H9 (cell line): ENCODE results near the gene SORCS2. TPM values are rescaled to one million over a fixed set of nuclear protein-coding genes. Genes with fewer than 3 reads are reported as not detected.

ENCODE experiments used
- DNase-seq: peaks from one replicate; pipeline ENCODE4 v3.0.0-alpha.2; 2017
- H2AFZ ChIP-seq: one replicate; pipeline ENCODE4 v1.6.1; 2013; ENCODE audit warnings: mild to moderate bottlenecking, low read length, control low read depth, moderate library complexity
- H2AK5ac ChIP-seq: 2 replicates; pipeline ENCODE4 v1.6.1; 2013; ENCODE audit warnings: low read length, control low read depth, mixed read lengths; ENCODE audit not compliant: insufficient read length
- H2BK120ac ChIP-seq: one replicate; pipeline ENCODE4 v1.6.1; 2013; ENCODE audit warnings: low read depth, mild to moderate bottlenecking, low read length, control low read depth, inconsistent platforms; ENCODE audit not compliant: poor library complexity, severe bottlenecking
- H2BK12ac ChIP-seq: 2 replicates; pipeline ENCODE4 v1.6.1; 2013; ENCODE audit warnings: low read length, control low read depth, mixed read lengths, low read depth; ENCODE audit not compliant: insufficient read length
- H2BK15ac ChIP-seq: 2 replicates; pipeline ENCODE4 v1.6.1; 2013; ENCODE audit warnings: low read depth, low read length, control low read depth
- H2BK20ac ChIP-seq: one replicate; pipeline ENCODE4 v1.6.1; 2013; ENCODE audit warnings: low read depth, mild to moderate bottlenecking, low read length, control low read depth, inconsistent platforms; ENCODE audit not compliant: poor library complexity, severe bottlenecking
- H2BK5ac ChIP-seq: 2 replicates; pipeline ENCODE4 v1.6.1; 2013; ENCODE audit warnings: low read length, control low read depth, mixed read lengths; ENCODE audit not compliant: insufficient read length
- H3K14ac ChIP-seq: 2 replicates; pipeline ENCODE4 v1.6.1; 2013; ENCODE audit warnings: low read length, control low read depth; ENCODE audit not compliant: insufficient read depth
- H3K18ac ChIP-seq: 2 replicates; pipeline ENCODE4 v1.6.1; 2013; ENCODE audit warnings: low read depth, mild to moderate bottlenecking, mixed read lengths, low read length, control low read depth; ENCODE audit not compliant: insufficient read length
- H3K23ac ChIP-seq: 2 replicates; pipeline ENCODE4 v1.6.1; 2013; ENCODE audit warnings: low read length, control low read depth, mixed read lengths, low read depth; ENCODE audit not compliant: insufficient read length
- H3K23me2 ChIP-seq: 2 replicates; pipeline ENCODE4 v1.6.1; 2013; ENCODE audit warnings: low read depth, mild to moderate bottlenecking, mixed read lengths, low read length, control low read depth; ENCODE audit not compliant: insufficient read length, poor library complexity, severe bottlenecking
- H3K27ac ChIP-seq: 2 replicates; pipeline ENCODE4 v1.5.1; 2013; ENCODE audit warnings: low read length, control low read depth, mixed read lengths, low read depth; ENCODE audit not compliant: insufficient read length
- H3K27me3 ChIP-seq: 2 replicates; pipeline ENCODE4 v1.6.1; 2013; ENCODE audit warnings: low read length, control low read depth, inconsistent platforms; ENCODE audit not compliant: insufficient read depth
- H3K4ac ChIP-seq: 2 replicates; pipeline ENCODE4 v1.6.1; 2013; ENCODE audit warnings: low read depth, mild to moderate bottlenecking, control low read depth, inconsistent platforms, low read length, moderate library complexity
- H3K4me1 ChIP-seq: 2 replicates; pipeline ENCODE4 v1.6.1; 2013; ENCODE audit warnings: low read length, control low read depth, inconsistent platforms; ENCODE audit not compliant: insufficient read depth
- H3K4me2 ChIP-seq: 2 replicates; pipeline ENCODE4 v1.6.1; 2013; ENCODE audit warnings: low read length, control low read depth, mixed read lengths; ENCODE audit not compliant: insufficient read length, insufficient read depth
- H3K56ac ChIP-seq: 2 replicates; pipeline ENCODE4 v1.6.1; 2013; ENCODE audit warnings: low read depth, mild to moderate bottlenecking, mixed read lengths, low read length, control low read depth; ENCODE audit not compliant: insufficient read length
- H3K79me1 ChIP-seq: 2 replicates; pipeline ENCODE4 v1.6.1; 2013; ENCODE audit warnings: low read depth, mild to moderate bottlenecking, moderate library complexity, low read length, control low read depth, inconsistent platforms; ENCODE audit not compliant: insufficient read depth, poor library complexity, severe bottlenecking
- H3K79me2 ChIP-seq: 2 replicates; pipeline ENCODE4 v1.6.1; 2013; ENCODE audit warnings: low read length, control low read depth, inconsistent platforms; ENCODE audit not compliant: insufficient read depth
- H3K9ac ChIP-seq: 2 replicates; pipeline ENCODE4 v1.6.1; 2013; ENCODE audit warnings: low read length, control low read depth, mixed read lengths; ENCODE audit not compliant: insufficient read length; ENCODE audit errors: extremely low read depth
- H3K9me3 ChIP-seq: one replicate; pipeline ENCODE4 v1.6.1; 2013; ENCODE audit warnings: low read depth, low read length, inconsistent platforms; ENCODE audit not compliant: control insufficient read depth
- H3T11ph ChIP-seq: one replicate; pipeline ENCODE4 v1.6.1; 2013; ENCODE audit warnings: mild to moderate bottlenecking, low read length, control low read depth, inconsistent platforms
- H4K20me1 ChIP-seq: one replicate; pipeline ENCODE4 v1.6.1; 2013; ENCODE audit not compliant: control insufficient read depth, insufficient read length, insufficient read depth
- H4K5ac ChIP-seq: 2 replicates; pipeline ENCODE4 v1.6.1; 2013; ENCODE audit warnings: low read depth, mild to moderate bottlenecking, mixed read lengths, low read length, control low read depth; ENCODE audit not compliant: insufficient read length
- H4K8ac ChIP-seq: replicated peaks from 2 replicates; pipeline ENCODE4 v1.6.1; 2013; ENCODE audit warnings: low read length, control low read depth, mixed read lengths, low read depth; ENCODE audit not compliant: insufficient read length
- H4K91ac ChIP-seq: 2 replicates; pipeline ENCODE4 v1.6.1; 2013; ENCODE audit warnings: low read depth, mild to moderate bottlenecking, moderate library complexity, mixed read lengths, low read length, control low read depth; ENCODE audit not compliant: insufficient read length
- H3K27ac Mint-ChIP-seq, 3 experiments: 2 replicates in 2 of 3; 3 replicates in 1 of 3; pipeline ENCODE4 v1.8.0; 2020 to 2021; ENCODE audit warnings: mixed read lengths in 3 of 3, mild to moderate bottlenecking in 1 of 3, moderate library complexity in 1 of 3
- H3K27me3 Mint-ChIP-seq: 2 replicates; pipeline ENCODE4 v1.8.0; 2021; ENCODE audit warnings: low read depth, mild to moderate bottlenecking, moderate library complexity, mixed read lengths
- H3K36me3 Mint-ChIP-seq, 3 experiments: 2 replicates in 2 of 3; 3 replicates in 1 of 3; pipeline ENCODE4 v1.8.0; 2020 to 2021; ENCODE audit warnings: low read depth in 3 of 3, mixed read lengths in 3 of 3; ENCODE audit not compliant: insufficient read depth in 1 of 3
- H3K4me1 Mint-ChIP-seq, 2 experiments: 2 replicates each; pipeline ENCODE4 v1.8.0; 2020; ENCODE audit warnings: mixed read lengths in 2 of 2
- H3K4me3 Mint-ChIP-seq, 2 experiments: 2 replicates in 1 of 2; 3 replicates in 1 of 2; pipeline ENCODE4 v1.8.0; 2020 to 2021; ENCODE audit warnings: mild to moderate bottlenecking in 2 of 2, mixed read lengths in 2 of 2, moderate library complexity in 1 of 2
- H3K9me3 Mint-ChIP-seq, 2 experiments: 2 replicates in 1 of 2; 3 replicates in 1 of 2; pipeline ENCODE4 v1.8.0; 2020; ENCODE audit warnings: mild to moderate bottlenecking in 2 of 2, mixed read lengths in 2 of 2, moderate library complexity in 1 of 2
- WGBS: extraction: QIAGEN DNeasy Blood & Tissue Kit; methylation state at CpG from one replicate; pipeline ENCODE4 v1.1.7; 2013; ENCODE audit warnings: missing lambda C conversion rate, low lambda C conversion rate, mixed read lengths; ENCODE audit not compliant: insufficient read length; ENCODE audit errors: extremely low coverage; 5-methylcytosine and 5-hydroxymethylcytosine counted together
- total RNA-seq: library from RNA; stranded (reverse); gene quantifications from 2 replicates; pipeline ENCODE4 v1.2.1, GENCODE V29; 2021
- TF ChIP-seq, protein P1 (sequence below): fragments of 200-600 bp; sonication (generic); conservative IDR thresholded peaks from 3 replicates; pipeline ENCODE4 v1.8.0; 2021; ENCODE audit warnings: antibody characterized with exemption, mild to moderate bottlenecking

SORCS2 gene
- total RNA-seq, 1 experiment from 2014 or later, result 0.57 TPM

DNA sequence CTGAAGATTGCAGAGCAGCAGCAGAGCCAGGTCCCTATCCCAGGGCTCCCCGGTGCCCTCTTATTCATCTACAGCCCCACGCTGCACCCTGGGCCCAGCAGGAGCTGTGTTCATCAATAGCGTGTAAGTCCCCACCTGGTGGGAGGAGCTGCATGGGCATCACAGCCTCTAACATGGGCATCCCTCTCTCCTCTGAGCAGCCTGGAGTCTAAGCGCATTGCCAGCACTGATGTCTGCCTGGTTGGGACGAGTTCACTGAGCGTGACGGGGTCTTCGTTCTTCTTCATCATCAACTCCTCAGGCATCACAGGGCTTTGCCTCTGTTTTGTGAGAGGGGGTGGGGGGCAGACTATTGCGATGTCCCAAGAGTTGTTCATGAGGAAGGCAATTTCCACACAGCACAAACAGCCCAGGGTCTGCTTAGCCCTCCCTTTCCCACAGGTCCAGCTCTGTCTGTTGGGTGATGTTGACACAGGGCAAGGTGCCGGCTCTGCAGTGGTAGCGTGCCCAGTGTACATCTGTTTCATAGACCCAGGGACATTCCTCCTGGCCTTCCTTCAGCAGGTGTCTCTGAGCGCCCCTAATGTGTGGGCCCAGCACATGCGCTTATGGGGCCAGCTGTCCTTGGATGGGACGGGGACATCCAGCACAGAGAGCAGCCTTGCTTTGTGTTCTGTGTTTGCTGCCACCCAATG lies 85.9 kb downstream of the SORCS2 start:
- Histone ChIP-seq H3T11ph (no peak overlapping the region), H2BK15ac (no peak overlapping the region), H2BK20ac (no peak overlapping the region), H3K27me3 (no peaks in the 10 kb centered on the region), H4K20me1 (peaks cover 2% of the 10 kb centered on the region), H3K9me3 (no peaks in the 10 kb centered on the region), H3K23me2 (no peaks in the 10 kb centered on the region), H2AFZ (no peak overlapping the region), H3K9ac (no peak overlapping the region), H4K8ac (no peak overlapping the region), H3K23ac (no peak overlapping the region), H3K79me1 (no peaks in the 10 kb centered on the region), H2BK120ac (no peak overlapping the region), H3K18ac (no peak overlapping the region), H3K4ac (no peak overlapping the region), H3K56ac (no peak overlapping the region), H3K4me1 (no peaks in the 10 kb centered on the region), H2AK5ac (no peak overlapping the region), H3K27ac (no peak overlapping the region), H3K14ac (no peak overlapping the region; the same call in 1 of the 2 replicates), H2BK5ac (no peak overlapping the region), H4K91ac (no peak overlapping the region), H3K4me2 (no peak overlapping the region), H3K79me2 (no peaks in the 10 kb centered on the region), H4K5ac (no peak overlapping the region), H2BK12ac (no peak overlapping the region)
- WGBS, result no CpG with 5 or more reads among the region's 14 CpGs
- Mint-ChIP-seq H3K9me3 (no peaks in the 10 kb centered on the region), H3K36me3 (no peaks in the 10 kb centered on the region), H3K4me3 (no peak overlapping the region), H3K4me1 (0 out of 4 replicates have a peak, but pooled peaks cover 0 to 3% of the 10 kb centered on the region in 2 experiments), H3K27me3 (peaks cover 51% of the 10 kb centered on the region), H3K27ac (no peak overlapping the region)
- TF ChIP-seq, protein P1, sequence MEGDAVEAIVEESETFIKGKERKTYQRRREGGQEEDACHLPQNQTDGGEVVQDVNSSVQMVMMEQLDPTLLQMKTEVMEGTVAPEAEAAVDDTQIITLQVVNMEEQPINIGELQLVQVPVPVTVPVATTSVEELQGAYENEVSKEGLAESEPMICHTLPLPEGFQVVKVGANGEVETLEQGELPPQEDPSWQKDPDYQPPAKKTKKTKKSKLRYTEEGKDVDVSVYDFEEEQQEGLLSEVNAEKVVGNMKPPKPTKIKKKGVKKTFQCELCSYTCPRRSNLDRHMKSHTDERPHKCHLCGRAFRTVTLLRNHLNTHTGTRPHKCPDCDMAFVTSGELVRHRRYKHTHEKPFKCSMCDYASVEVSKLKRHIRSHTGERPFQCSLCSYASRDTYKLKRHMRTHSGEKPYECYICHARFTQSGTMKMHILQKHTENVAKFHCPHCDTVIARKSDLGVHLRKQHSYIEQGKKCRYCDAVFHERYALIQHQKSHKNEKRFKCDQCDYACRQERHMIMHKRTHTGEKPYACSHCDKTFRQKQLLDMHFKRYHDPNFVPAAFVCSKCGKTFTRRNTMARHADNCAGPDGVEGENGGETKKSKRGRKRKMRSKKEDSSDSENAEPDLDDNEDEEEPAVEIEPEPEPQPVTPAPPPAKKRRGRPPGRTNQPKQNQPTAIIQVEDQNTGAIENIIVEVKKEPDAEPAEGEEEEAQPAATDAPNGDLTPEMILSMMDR, result no peak
- no peak for DNase-seq
